ENCODE results near the gene C19orf81. TPM values are rescaled to one million over a fixed set of nuclear protein-coding genes. Genes with fewer than 3 reads are reported as not detected.

C19orf81 gene
- total and polyA plus RNA-seq, 9 of the 15 experiments (the other 6 are each of a cell fraction or from before 2014, with no cell fraction given), result 2.5 to 42.9 (median 33.0) TPM; not detected in 4

- no peak for TF ChIP-seq ATF4 (CRISPR knock-in tag; IDR thresholded peaks at IDR 0.05)
- TF ChIP-seq CBX2 (IDR thresholded peaks at IDR 0.05; ENCODE audit: insufficient read depth, low read length, poor library complexity, severe bottlenecking), result no peak
- TF ChIP-seq ESRRB (CRISPR knock-in tag; IDR thresholded peaks at IDR 0.05; ENCODE audit: borderline replicate concordance), result no peak
- no peak for TF ChIP-seq MCM7 (IDR thresholded peaks at IDR 0.05)
- no peak; the same call in 1 of the 2 replicates for TF ChIP-seq CTBP1 (IDR thresholded peaks at IDR 0.05; ENCODE audit: borderline replicate concordance)
- TF ChIP-seq ZNF12 (CRISPR knock-in tag; IDR thresholded peaks at IDR 0.05), result no peak
- TF ChIP-seq SMAD2 (IDR thresholded peaks at IDR 0.05; ENCODE audit: low read depth, low read length), result no peak
- TF ChIP-seq NR2C1 (IDR thresholded peaks at IDR 0.05), result no peak
- no peak for TF ChIP-seq NR2C1 (tag; IDR thresholded peaks at IDR 0.05)
- no peak for TF ChIP-seq POU5F1 (IDR thresholded peaks at IDR 0.05; ENCODE audit: borderline replicate concordance, low read depth, low read length, partially characterized antibody)
- TF ChIP-seq ZNF507 (tag; conservative IDR thresholded peaks at IDR 0.05), result no peak
- TF ChIP-seq RFX7 (CRISPR knock-in tag; IDR thresholded peaks at IDR 0.05), result no peak
- no peak for TF ChIP-seq SNRNP70 (optimal IDR thresholded peaks at IDR 0.05; ENCODE audit: low read depth, low read length)
- TF ChIP-seq LEF1 (IDR thresholded peaks at IDR 0.05), result no peak
- TF ChIP-seq ZC3H8 (IDR thresholded peaks at IDR 0.05), result no peak
- no peak for TF ChIP-seq CLOCK (CRISPR knock-in tag; IDR thresholded peaks at IDR 0.05; ENCODE audit: borderline replicate concordance)
- no peak for TF ChIP-seq PKNOX1 (IDR thresholded peaks at IDR 0.05)
- TF ChIP-seq HNRNPL (IDR thresholded peaks at IDR 0.05; ENCODE audit: low read depth, low read length), result no peak
- no peak for TF ChIP-seq MEF2A (IDR thresholded peaks at IDR 0.05; ENCODE audit: control insufficient read depth, low read depth, low read length)
- no peak for TF ChIP-seq NELFE (IDR thresholded peaks at IDR 0.05; ENCODE audit: insufficient read depth, insufficient read length)
- no peak for TF ChIP-seq RAD21 (CRISPR knock-in tag; conservative IDR thresholded peaks at IDR 0.05 in 1 of 2, IDR thresholded peaks at IDR 0.05 in 1 of 2)
Measured at GRCh38 chr19:50639121-50640112, 9.8 kb upstream of the C19orf81 start, which contains the start of gene SYT3 (continued).

Measured in K562 (cell line).